HFF-Myc (cell line): ENCODE data around the gene KCTD19.

Experiments used
- DNase-seq: peaks from one replicate; pipeline ENCODE4 v3.0.0-alpha.2; 2011; ENCODE audit warnings: low read depth; ENCODE audit errors: extremely low read depth
- H3K4me3 ChIP-seq: replicated peaks from 2 replicates; pipeline ENCODE4 v1.5.1; 2011; ENCODE audit warnings: low read depth, mild to moderate bottlenecking, control low read depth, low read length
- TF ChIP-seq, protein P1 (sequence below): IDR thresholded peaks from 2 replicates; pipeline ENCODE4 v1.5.1; 2012; ENCODE audit warnings: mild to moderate bottlenecking, low read depth, low read length, control low read depth; ENCODE audit errors: missing control alignments

Gene KCTD19

GRCh38 chr16:67264866-67265265 is 61.7 kb downstream of the KCTD19 start:
- TF ChIP-seq, protein P1, sequence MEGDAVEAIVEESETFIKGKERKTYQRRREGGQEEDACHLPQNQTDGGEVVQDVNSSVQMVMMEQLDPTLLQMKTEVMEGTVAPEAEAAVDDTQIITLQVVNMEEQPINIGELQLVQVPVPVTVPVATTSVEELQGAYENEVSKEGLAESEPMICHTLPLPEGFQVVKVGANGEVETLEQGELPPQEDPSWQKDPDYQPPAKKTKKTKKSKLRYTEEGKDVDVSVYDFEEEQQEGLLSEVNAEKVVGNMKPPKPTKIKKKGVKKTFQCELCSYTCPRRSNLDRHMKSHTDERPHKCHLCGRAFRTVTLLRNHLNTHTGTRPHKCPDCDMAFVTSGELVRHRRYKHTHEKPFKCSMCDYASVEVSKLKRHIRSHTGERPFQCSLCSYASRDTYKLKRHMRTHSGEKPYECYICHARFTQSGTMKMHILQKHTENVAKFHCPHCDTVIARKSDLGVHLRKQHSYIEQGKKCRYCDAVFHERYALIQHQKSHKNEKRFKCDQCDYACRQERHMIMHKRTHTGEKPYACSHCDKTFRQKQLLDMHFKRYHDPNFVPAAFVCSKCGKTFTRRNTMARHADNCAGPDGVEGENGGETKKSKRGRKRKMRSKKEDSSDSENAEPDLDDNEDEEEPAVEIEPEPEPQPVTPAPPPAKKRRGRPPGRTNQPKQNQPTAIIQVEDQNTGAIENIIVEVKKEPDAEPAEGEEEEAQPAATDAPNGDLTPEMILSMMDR = no peak
- H3K4me3 ChIP-seq = no peak overlapping the region
- no peak for DNase-seq

DNA sequence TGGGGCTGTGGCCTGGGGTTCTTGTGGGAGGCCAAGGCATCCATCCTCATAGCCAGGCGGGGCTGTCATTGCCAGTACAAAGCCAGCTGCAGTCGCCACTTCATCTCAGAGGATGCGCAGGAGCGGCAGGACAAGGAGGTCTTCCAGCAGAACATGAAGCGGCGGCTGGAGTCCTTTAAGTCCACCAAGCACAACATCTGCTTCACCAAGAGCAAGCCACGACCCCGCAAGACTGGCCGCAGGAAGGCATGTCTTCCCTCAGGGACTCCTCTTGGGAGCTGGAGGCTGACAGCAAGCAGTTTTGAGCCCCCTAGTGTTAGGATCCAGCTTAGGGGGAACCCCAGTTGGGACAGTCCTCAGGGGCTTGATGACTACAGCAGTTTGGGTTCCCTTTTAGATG is 62.3 kb downstream of the KCTD19 start:
- TF ChIP-seq, protein P1 = peak; percentile 28
- no peak overlapping the region for H3K4me3 ChIP-seq
- DNase-seq = no peak

GRCh38 chr16:67263201-67263600 is 63.3 kb downstream of the KCTD19 start:
- TF ChIP-seq, protein P1 = no peak
- H3K4me3 ChIP-seq = no peak overlapping the region
- DNase-seq = no peak

GRCh38 chr16:67260426-67261063 is 66.0 kb downstream of the KCTD19 start:
- TF ChIP-seq, protein P1 = peak; percentile 67
- peak; percentile 65 for DNase-seq
- H3K4me3 ChIP-seq = no peak overlapping the region

- H3K4me3 ChIP-seq = no peak overlapping the region
- DNase-seq = no peak
- TF ChIP-seq, protein P1 = no peak
Measured at GRCh38 chr16:67259705-67260104, 66.8 kb downstream of the KCTD19 start.

DNA sequence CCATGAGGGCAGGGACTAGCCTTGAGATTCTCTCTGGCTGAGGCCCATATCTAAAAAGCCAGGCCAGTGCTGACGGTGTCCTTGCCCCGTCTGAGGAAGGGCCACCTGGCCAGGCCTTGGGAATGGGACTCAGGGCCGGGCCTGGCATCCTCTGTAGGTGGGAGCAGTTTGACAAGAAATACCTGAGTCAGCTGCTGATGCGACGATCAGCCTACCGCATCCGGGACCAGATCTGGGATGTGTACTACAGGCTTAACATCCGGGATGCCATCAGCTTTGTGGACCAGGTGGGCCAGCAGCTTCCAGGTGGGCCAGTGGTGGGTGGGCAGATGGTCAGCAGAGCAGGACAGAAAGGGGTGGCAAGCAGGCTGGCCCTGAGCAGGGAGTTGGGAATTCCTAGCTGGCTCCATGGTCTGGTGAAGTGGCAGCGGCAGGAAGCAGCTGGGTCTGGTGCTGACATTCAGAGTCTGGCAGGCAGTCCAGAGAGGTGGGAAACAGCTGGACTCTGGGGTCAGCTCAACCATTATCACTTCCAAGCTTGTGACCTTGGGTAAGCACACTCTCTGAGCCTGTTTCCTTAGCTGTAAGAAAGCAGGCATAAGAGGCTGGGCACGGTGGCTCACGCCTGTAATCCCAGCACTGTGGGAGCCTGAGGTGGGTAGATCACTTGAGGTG is 68.2 kb downstream of the KCTD19 start:
- TF ChIP-seq, protein P1 = no peak

More for the DNA sequence above, 68.2 kb downstream of the KCTD19 start:
- DNase-seq = no peak
- H3K4me3 ChIP-seq = no peak overlapping the region
